OCI-LY1 (cell line): Measurements from ENCODE around the gene ZNF616.

Experiments used
- H2AFZ ChIP-seq: fragments of 200-600 bp; sonication (generic), shearing (Covaris generic); 2 replicates; pipeline ENCODE4 v1.6.0; 2014; ENCODE audit warnings: antibody characterized with exemption, mild to moderate bottlenecking, low read length
- H3F3A ChIP-seq: fragments of 200-600 bp; sonication (generic), shearing (Covaris generic); 2 replicates; pipeline ENCODE4 v1.6.0; 2014; ENCODE audit warnings: mild to moderate bottlenecking, antibody characterized with exemption, low read length, moderate library complexity; ENCODE audit not compliant: insufficient read depth
- H3K27ac ChIP-seq: fragments of 200-600 bp; sonication (generic); 2 replicates; pipeline ENCODE4 v1.5.1; 2014; ENCODE audit warnings: low read length, mixed run types, mild to moderate bottlenecking, low read depth; ENCODE audit not compliant: poor library complexity, severe bottlenecking
- H3K27me3 ChIP-seq: fragments of 200-600 bp; sonication (generic); 2 replicates; pipeline ENCODE4 v1.6.0; 2014; ENCODE audit warnings: antibody characterized with exemption, mild to moderate bottlenecking, low read length, moderate library complexity; ENCODE audit not compliant: insufficient read depth
- H3K36me3 ChIP-seq: fragments of 200-600 bp; sonication (generic); 2 replicates; pipeline ENCODE4 v1.6.1; 2014; ENCODE audit warnings: mild to moderate bottlenecking, antibody characterized with exemption, low read length, moderate library complexity, mixed read lengths; ENCODE audit not compliant: insufficient read depth
- H3K4me1 ChIP-seq: fragments of 200-600 bp; sonication (generic); 2 replicates; pipeline ENCODE4 v1.5.1; 2014; ENCODE audit warnings: mild to moderate bottlenecking, low read length, moderate library complexity; ENCODE audit not compliant: insufficient read depth, severe bottlenecking
- H3K4me2 ChIP-seq: fragments of 200-600 bp; sonication (generic), shearing (Covaris generic); 2 replicates; pipeline ENCODE4 v1.6.1; 2014; ENCODE audit warnings: low read length
- H3K4me3 ChIP-seq: fragments of 200-600 bp; sonication (generic); 2 replicates; pipeline ENCODE4 v1.5.1; 2014; ENCODE audit warnings: low read length, low read depth, mild to moderate bottlenecking, mixed read lengths; ENCODE audit not compliant: poor library complexity, severe bottlenecking
- H3K79me2 ChIP-seq: fragments of 200-600 bp; shearing (Covaris generic); 2 replicates; pipeline ENCODE4 v1.6.1; 2016; ENCODE audit warnings: mixed run types, low read length, mixed read lengths; ENCODE audit not compliant: insufficient read depth
- H3K9ac ChIP-seq: fragments of 200-600 bp; sonication (generic), shearing (Covaris generic); 2 replicates; pipeline ENCODE4 v1.6.1; 2014; ENCODE audit warnings: mild to moderate bottlenecking, low read length, mixed read lengths
- H3K9me2 ChIP-seq: fragments of 200-600 bp; sonication (generic), shearing (Covaris generic); 2 replicates; pipeline ENCODE4 v1.6.1; 2014; ENCODE audit warnings: low read depth, mild to moderate bottlenecking, low read length, mixed read lengths
- H3K9me3 ChIP-seq: fragments of 200-600 bp; shearing (Covaris generic); 2 replicates; pipeline ENCODE4 v1.6.1; 2014; ENCODE audit warnings: low read length, mixed read lengths
- H4K20me1 ChIP-seq: fragments of 200-600 bp; sonication (generic), shearing (Covaris generic); 2 replicates; pipeline ENCODE4 v1.6.0; 2016; ENCODE audit warnings: mild to moderate bottlenecking, low read length; ENCODE audit not compliant: insufficient read depth
- EZH2 ChIP-seq: fragments of 200-600 bp; sonication (generic), shearing (Covaris generic); IDR thresholded peaks from 2 replicates; pipeline ENCODE4 v1.8.0; 2017; ENCODE audit warnings: borderline replicate concordance, mixed run types, mild to moderate bottlenecking, antibody characterized with exemption, low read length, moderate library complexity, mixed read lengths
- TF ChIP-seq, protein P1 (sequence below): fragments of 200-600 bp; sonication (generic), shearing (Covaris generic); IDR thresholded peaks from 2 replicates; pipeline ENCODE4 v1.5.1; 2017; ENCODE audit warnings: mild to moderate bottlenecking, antibody characterized with exemption, low read length, moderate library complexity, mixed read lengths

Gene ZNF616

DNA sequence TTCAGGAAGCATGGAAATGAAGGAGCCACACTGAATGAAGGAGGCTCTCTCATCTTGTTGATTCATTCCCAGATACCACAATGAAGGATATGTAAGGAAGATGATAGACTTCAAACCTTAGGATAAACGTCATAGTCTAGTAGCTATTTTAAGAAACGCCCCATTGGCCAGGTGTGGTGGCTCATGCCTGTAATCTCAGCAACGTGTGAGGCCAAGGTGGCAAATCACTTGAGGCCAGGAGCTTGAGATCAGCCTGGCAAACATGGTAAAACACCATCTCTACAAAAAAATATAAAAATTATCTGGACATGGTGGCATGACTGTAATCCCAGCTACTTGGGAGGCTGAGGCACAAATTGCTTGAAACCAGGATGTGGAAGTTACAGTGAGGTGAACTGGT is 27.1 kb downstream of the ZNF616 start:
- Histone ChIP-seq H3K4me2 (no peak overlapping the region), H3K27me3 (no peaks in the 10 kb centered on the region), H3K4me3 (no peak overlapping the region), H3K36me3 (peaks cover 28% of the 10 kb centered on the region), H2AFZ (no peak overlapping the region), H3F3A (no peaks in the 10 kb centered on the region), H3K4me1 (no peaks in the 10 kb centered on the region), H3K9me3 (peaks cover 69% of the 10 kb centered on the region), H3K27ac (no peak overlapping the region), H3K9me2 (no peaks in the 10 kb centered on the region), H4K20me1 (no peaks in the 10 kb centered on the region), H3K79me2 (no peaks in the 10 kb centered on the region), H3K9ac (no peak overlapping the region)
- no peak for TF ChIP-seq EZH2
- TF ChIP-seq, protein P1, sequence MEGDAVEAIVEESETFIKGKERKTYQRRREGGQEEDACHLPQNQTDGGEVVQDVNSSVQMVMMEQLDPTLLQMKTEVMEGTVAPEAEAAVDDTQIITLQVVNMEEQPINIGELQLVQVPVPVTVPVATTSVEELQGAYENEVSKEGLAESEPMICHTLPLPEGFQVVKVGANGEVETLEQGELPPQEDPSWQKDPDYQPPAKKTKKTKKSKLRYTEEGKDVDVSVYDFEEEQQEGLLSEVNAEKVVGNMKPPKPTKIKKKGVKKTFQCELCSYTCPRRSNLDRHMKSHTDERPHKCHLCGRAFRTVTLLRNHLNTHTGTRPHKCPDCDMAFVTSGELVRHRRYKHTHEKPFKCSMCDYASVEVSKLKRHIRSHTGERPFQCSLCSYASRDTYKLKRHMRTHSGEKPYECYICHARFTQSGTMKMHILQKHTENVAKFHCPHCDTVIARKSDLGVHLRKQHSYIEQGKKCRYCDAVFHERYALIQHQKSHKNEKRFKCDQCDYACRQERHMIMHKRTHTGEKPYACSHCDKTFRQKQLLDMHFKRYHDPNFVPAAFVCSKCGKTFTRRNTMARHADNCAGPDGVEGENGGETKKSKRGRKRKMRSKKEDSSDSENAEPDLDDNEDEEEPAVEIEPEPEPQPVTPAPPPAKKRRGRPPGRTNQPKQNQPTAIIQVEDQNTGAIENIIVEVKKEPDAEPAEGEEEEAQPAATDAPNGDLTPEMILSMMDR = no peak

DNA sequence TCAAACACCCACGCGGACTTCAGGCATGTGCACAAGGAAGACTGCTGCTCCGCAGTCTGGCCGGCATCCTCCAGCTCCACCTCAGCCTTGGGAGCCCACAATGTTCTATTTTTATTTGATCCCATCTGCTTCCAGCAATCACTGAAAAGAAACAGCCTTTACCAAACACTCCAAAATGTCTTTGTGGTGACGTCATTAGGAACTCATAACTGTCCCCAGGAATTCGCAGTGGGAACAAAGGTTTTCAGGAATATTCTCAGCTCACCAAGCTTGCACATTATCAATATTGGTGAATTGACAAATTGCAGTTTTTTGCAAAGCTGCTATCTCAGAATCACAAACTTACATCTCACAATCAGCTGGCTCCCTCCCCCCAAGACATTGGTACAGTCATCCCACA is 29.0 kb downstream of the ZNF616 start:
- peaks cover 61% of the 10 kb centered on the region for H3K9me3 ChIP-seq
- H3K36me3 ChIP-seq = peaks cover 12% of the 10 kb centered on the region
- H3K9ac ChIP-seq = no peak overlapping the region

DNA sequence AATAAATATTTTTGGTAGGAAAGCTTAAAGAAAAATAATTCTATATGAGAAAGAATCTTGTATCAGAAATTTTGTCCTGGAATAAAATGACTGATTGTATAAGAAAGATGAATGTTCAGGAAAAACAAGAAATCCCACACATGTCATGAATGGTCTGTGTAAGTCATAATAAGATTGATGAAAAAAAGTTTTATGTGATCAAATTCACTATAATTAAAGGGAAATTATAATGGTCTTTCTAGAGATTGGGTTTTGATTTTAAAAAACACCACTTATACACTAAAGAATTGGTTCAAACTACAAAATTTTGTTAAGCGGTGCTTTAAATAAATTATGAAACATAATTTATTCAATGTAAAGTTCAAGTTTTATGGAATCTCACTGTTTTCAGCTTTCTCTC is 37.0 kb downstream of the ZNF616 start:
- Histone ChIP-seq H3K27me3 (no peaks in the 10 kb centered on the region), H3K9ac (no peak overlapping the region), H3K4me3 (no peak overlapping the region), H3K27ac (no peak overlapping the region), H4K20me1 (no peaks in the 10 kb centered on the region), H3F3A (no peaks in the 10 kb centered on the region), H3K4me2 (no peak overlapping the region), H3K9me3 (peaks cover 20% of the 10 kb centered on the region), H3K4me1 (no peaks in the 10 kb centered on the region), H3K36me3 (no peaks in the 10 kb centered on the region), H2AFZ (no peak overlapping the region), H3K9me2 (no peaks in the 10 kb centered on the region), H3K79me2 (no peaks in the 10 kb centered on the region)
- TF ChIP-seq, protein P1 = no peak
- TF ChIP-seq EZH2 = no peak

More for the DNA sequence above, 29.0 kb downstream of the ZNF616 start:
- Histone ChIP-seq H3K27ac (no peak overlapping the region), H3K79me2 (no peaks in the 10 kb centered on the region), H3F3A (no peaks in the 10 kb centered on the region), H3K4me3 (no peak overlapping the region), H4K20me1 (no peaks in the 10 kb centered on the region), H3K27me3 (no peaks in the 10 kb centered on the region), H3K4me2 (no peak overlapping the region), H3K9me2 (no peaks in the 10 kb centered on the region), H2AFZ (no peak overlapping the region), H3K4me1 (no peaks in the 10 kb centered on the region)
- TF ChIP-seq, protein P1 = no peak
- no peak for TF ChIP-seq EZH2
